Effector CD8-positive, alpha-beta T cell (primary cell): ENCODE results near the gene MPRIP.
"Not testable (repeated sequence)": the region's sequence is repeated elsewhere in the genome, so short reads cannot be mapped to it uniquely, and the experiment has no call there.

Experiments used
- DNase-seq: peaks from one replicate; lab custom pipeline; 2025; lab: John Stamatoyannopoulos, UW

The MPRIP gene

GRCh38 chr17:17183744-17184143 lies 141.5 kb downstream of the MPRIP start:
- DNase-seq: no peak

GRCh38 chr17:17184985-17185757 lies 142.9 kb downstream of the MPRIP start:
- not testable (repeated sequence) for DNase-seq

GRCh38 chr17:17186051-17186450 lies 143.8 kb downstream of the MPRIP start:
- no peak for DNase-seq

GRCh38 chr17:17186551-17187505 lies 144.6 kb downstream of the MPRIP start:
- DNase-seq: no peak

GRCh38 chr17:17188586-17188985 lies 146.3 kb downstream of the MPRIP start:
- DNase-seq: no peak

GRCh38 chr17:17189559-17189958 lies 147.3 kb downstream of the MPRIP start:
- DNase-seq: no peak

- DNase-seq: no peak
Observed at GRCh38 chr17:17190188-17190587, 147.9 kb downstream of the MPRIP start.

GRCh38 chr17:17191346-17191792 lies 149.1 kb downstream of the MPRIP start:
- DNase-seq: no peak

GRCh38 chr17:17191961-17192381 lies 149.7 kb downstream of the MPRIP start:
- no peak for DNase-seq

- not testable (repeated sequence) for DNase-seq
Observed at GRCh38 chr17:17195466-17195865, 153.2 kb downstream of the MPRIP start.

GRCh38 chr17:17196776-17197175 lies 154.5 kb downstream of the MPRIP start:
- no peak for DNase-seq

GRCh38 chr17:17198281-17198680 lies 156.0 kb downstream of the MPRIP start:
- no peak for DNase-seq

- DNase-seq: no peak
Observed at GRCh38 chr17:17200311-17200710, 158.1 kb downstream of the MPRIP start.

GRCh38 chr17:17200831-17201230 lies 158.6 kb downstream of the MPRIP start:
- no peak for DNase-seq

GRCh38 chr17:17201271-17201670 lies 159.0 kb downstream of the MPRIP start:
- no peak for DNase-seq

GRCh38 chr17:17201907-17202306 lies 159.7 kb downstream of the MPRIP start:
- no peak for DNase-seq

GRCh38 chr17:17203173-17203730 lies 161.0 kb downstream of the MPRIP start:
- DNase-seq: no peak

- no peak for DNase-seq
Observed at GRCh38 chr17:17204041-17204591, 161.9 kb downstream of the MPRIP start.

GRCh38 chr17:17204635-17205231 lies 162.5 kb downstream of the MPRIP start:
- no peak for DNase-seq

GRCh38 chr17:17205368-17206123 lies 163.3 kb downstream of the MPRIP start:
- DNase-seq: peak; percentile 29
